Colonic mucosa (tissue), 4 donors: Measurements from ENCODE around the gene COMP. TPM values are rescaled to one million over a fixed set of nuclear protein-coding genes. Genes with fewer than 3 reads are reported as not detected.
A peak's percentile ranks its signal among the peaks of the same experiment; 100 is the strongest.

Experiments used
- DNase-seq: peaks from one replicate; pipeline ENCODE4 v3.0.0-alpha.2; 2020
- H3K27ac ChIP-seq: fragments of 200-600 bp; one replicate; pipeline ENCODE4 v1.8.0; 2021
- H3K27me3 ChIP-seq: fragments of 200-600 bp; one replicate; pipeline ENCODE4 v1.8.0; 2021
- H3K36me3 ChIP-seq: fragments of 200-600 bp; one replicate; pipeline ENCODE4 v1.8.0; 2021
- H3K4me1 ChIP-seq: fragments of 200-600 bp; one replicate; pipeline ENCODE4 v1.8.0; 2021; ENCODE audit warnings: mild to moderate bottlenecking
- H3K4me3 ChIP-seq: fragments of 200-600 bp; one replicate; pipeline ENCODE4 v1.8.0; 2021
- H3K9ac ChIP-seq, 2 donors: one replicate each; pipeline ENCODE4 v1.7.0; 2013; ENCODE audit warnings: control low read depth in 2 of 2, low read depth in 2 of 2, low read length in 2 of 2
- H3K9me3 ChIP-seq: fragments of 200-600 bp; one replicate; pipeline ENCODE4 v1.8.0; 2021
- CTCF ChIP-seq: fragments of 200-600 bp; IDR thresholded peaks from one replicate; pipeline ENCODE4 v1.8.0; 2022; ENCODE audit warnings: antibody characterized with exemption, mild to moderate bottlenecking
- intact Hi-C: fragments of 100-400 bp; cut with DNase I; formaldehyde crosslinking; loops from one replicate; pipeline ENCODE4 v1.14.1; 2022
- total RNA-seq, 2 donors: library from RNA; stranded (reverse); fragmentation: NEBNext Ultra II Directional in 1 of 2; extraction: Animal tissue kit (Norgen Biotek cat#: 25700) in 1 of 2; gene quantifications; one replicate each; pipeline ENCODE4 v1.2.1, GENCODE V29; 2021
- donor health status: healthy.
- donor health status: DM: no; HTN: no; CAD: no.
- donor health status: DM: no; HTN: no; CAD: no.

COMP gene
- total RNA-seq, 2 donors from 2014 or later: 0.13 TPM; not detected in 1

DNA sequence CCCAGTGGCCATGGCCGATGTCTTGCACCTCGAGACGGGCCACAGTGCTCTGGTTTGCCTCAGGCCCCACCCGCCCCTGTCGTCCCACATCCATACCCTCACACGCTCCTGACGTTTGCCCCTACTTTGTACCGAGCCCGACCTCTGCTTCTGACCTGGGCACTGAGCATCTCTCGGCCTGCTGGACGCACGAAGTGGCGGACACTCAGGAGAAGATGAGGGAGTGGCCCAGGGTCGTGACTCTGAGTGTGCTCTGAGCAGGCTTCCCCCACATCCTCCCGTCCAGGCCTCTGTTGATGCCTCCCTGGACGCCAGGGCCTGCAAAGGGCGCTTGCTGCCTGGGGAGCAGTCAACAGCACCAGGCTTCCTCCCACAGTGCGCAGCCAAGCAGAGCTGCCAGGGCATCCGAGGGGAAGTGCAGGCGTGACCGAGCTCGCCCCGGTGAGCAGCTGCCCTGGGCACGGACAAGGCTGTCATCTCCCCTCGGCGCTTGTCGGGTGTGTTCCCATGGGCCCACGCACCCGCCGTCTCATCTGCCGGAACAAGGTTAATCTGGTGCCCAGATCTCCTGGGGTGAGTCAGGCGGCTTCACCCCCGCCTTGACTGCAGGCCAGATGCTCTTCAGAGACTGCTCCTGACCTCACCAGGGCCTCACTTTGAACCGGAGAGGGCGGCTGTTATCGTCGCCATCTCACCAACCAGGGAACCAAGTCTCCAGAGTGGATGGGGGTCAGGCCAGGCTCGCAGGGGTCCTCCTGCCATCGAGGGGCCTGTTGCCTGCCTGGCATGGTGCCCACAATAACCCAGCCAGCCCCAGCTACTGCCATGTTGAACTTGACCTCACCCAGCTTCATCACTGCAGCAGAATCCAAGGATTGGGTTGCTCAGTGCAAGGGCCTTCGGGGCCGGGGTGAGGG, 27.2 kb downstream of the COMP start:
- no peak overlapping the region for H3K27ac ChIP-seq
- H3K4me1 ChIP-seq: peaks cover 6% of the 10 kb centered on the region
- H3K9ac ChIP-seq: no peak overlapping the region
- no peak overlapping the region for H3K4me3 ChIP-seq
- H3K27me3 ChIP-seq: no peaks in the 10 kb centered on the region
- intact Hi-C loops: no loop called here
- no peak for DNase-seq
- no peaks in the 10 kb centered on the region for H3K9me3 ChIP-seq
- no peaks in the 10 kb centered on the region for H3K36me3 ChIP-seq
- no peak for TF ChIP-seq CTCF

DNA sequence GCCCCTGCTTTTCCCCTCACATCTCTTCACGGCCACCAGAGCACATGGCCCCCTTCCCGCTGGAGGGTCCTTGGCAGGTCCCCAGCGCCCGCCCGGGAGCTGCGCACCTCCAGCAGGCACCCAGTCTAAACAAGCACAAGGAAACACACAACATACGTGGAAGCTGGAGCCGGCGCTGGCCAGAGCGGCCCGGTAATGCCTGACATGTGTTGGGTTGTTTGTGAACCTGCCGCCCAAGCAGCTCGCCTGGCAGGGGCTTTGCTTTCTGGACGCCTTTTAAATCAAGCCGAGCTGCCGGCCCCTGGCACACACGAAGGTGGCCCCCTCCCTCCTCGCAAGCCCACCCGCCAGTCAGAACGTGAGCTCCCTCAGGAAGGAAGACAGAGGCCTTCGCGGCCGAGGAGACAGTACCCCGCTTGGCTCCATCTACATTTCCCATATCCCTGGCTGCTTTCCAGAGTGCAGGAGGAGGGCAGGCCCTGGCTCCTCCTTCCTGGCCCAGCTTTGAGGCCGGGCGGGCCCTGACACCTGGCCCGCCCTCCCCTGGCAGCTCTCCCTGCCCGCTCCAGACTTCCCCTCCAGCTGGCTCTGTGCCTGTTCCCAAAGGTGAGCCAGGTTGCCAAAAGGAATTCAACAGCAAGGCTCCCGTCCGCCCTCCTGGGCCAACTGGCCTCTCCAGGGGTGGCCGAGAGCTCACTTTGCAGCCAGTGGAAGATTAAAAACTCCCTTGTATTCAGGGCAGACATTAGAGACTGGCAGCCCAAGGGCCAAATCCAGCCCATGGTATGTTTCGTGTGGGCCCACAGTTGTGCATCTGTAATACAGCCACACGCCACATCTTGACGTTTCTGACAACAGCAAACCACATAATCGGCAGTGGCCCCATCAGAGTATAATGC, 28.7 kb downstream of the COMP start:
- H3K4me3 ChIP-seq: no peak overlapping the region
- TF ChIP-seq CTCF: no peak
- no peaks in the 10 kb centered on the region for H3K9me3 ChIP-seq
- H3K9ac ChIP-seq: peak overlapping the region in 1 of 2 donors; percentile 51
- intact Hi-C loops: no loop called here
- no peak overlapping the region for H3K27ac ChIP-seq
- DNase-seq: peak; percentile 94
- no peaks in the 10 kb centered on the region for H3K27me3 ChIP-seq
- no peaks in the 10 kb centered on the region for H3K36me3 ChIP-seq
- H3K4me1 ChIP-seq: peaks cover 6% of the 10 kb centered on the region

GRCh38 chr19:18761531-18762110, 29.5 kb downstream of the COMP start:
- Histone ChIP-seq H3K4me1 (peaks cover 6% of the 10 kb centered on the region), H3K9ac (no peak overlapping the region), H3K36me3 (no peaks in the 10 kb centered on the region), H3K27ac (no peak overlapping the region), H3K9me3 (no peaks in the 10 kb centered on the region), H3K4me3 (no peak overlapping the region), H3K27me3 (no peaks in the 10 kb centered on the region)
- no peak for DNase-seq
- no peak for TF ChIP-seq CTCF
- intact Hi-C loops: no loop called here

DNA sequence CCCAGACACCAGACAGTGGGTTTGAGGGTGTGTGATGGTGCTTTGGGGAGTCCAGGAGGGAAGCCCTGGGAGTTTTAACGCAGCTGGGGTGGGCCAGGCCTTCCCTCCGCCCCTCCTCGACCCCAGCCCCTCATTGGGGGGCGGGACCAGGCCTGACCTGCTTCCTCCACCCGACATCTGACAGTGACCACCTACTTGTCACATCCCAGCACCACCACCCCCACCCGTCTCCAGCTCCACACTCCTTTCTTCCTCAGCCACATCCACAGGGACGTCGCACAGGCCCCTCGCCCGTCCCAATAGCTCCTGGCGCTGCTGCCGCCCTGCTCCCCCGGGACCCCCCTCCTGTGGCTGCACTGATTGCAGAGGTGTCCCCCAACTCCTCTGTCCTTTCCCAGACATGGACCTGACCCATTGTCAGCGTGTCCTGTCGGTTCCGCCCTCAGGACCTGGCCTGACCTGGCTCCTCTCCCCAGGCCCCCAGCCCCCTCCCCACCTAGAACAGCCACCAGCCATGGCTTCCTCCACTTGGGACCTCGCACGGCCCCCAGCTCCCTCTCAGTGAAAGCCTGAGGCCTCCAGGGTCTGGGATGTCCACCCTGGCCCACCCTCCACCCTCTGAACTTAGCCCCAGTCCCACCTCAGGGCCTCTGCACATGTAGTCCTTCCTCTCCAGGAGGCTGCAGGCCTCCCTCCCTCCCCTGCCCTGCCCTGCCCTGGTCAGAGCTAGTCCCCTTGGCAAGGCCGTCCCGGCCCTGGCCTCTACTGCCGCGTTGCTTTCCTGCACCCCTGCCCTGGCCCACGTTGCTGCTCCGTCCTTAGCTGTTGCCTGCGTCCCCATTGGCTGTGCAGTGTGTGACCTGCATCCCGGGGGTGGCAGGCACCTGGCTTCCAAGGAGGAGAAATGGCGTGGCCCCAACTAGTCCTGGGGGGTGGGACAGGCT, 30.4 kb downstream of the COMP start:
- no peaks in the 10 kb centered on the region for H3K36me3 ChIP-seq
- no peak for TF ChIP-seq CTCF
- H3K27me3 ChIP-seq: no peaks in the 10 kb centered on the region
- peaks cover 6% of the 10 kb centered on the region for H3K4me1 ChIP-seq
- no peak overlapping the region for H3K27ac ChIP-seq
- H3K4me3 ChIP-seq: no peak overlapping the region
- no peak overlapping the region for H3K9ac ChIP-seq
- intact Hi-C loops: no loop called here
- DNase-seq: no peak
- H3K9me3 ChIP-seq: no peaks in the 10 kb centered on the region
